RWPE1 (cell line): ENCODE data around the gene TRMO.
"Not testable (repeated sequence)": the region's sequence is repeated elsewhere in the genome, so short reads cannot be mapped to it uniquely, and the experiment has no call there.

Experiments
- CTCF ChIA-PET: fragments of 350-600 bp; sonication (Branson Sonifier 250); formaldehyde crosslinking; extraction: SDS; loops from one replicate; lab custom pipeline; 2021; lab: Yijun Ruan, JAX
- POLR2A ChIA-PET: fragments of 400-600 bp; formaldehyde crosslinking; extraction: SDS; loops from one replicate; lab custom pipeline; 2020; ENCODE audit warnings: antibody characterized with exemption; ENCODE audit not compliant: low non-redundant PET; lab: Yijun Ruan, JAX
- DNase-seq: peaks from one replicate; pipeline ENCODE4 v3.0.0; 2012; ENCODE audit warnings: low spot score
- H3K27ac ChIP-seq: fragments of 450-650 bp; 2 replicates; pipeline ENCODE4 v1.5.1; 2017
- TF ChIP-seq, protein P1 (sequence below): fragments of 450-650 bp; conservative IDR thresholded peaks from 2 replicates; pipeline ENCODE4 v1.5.1; 2017; ENCODE audit warnings: low read depth, mild to moderate bottlenecking

TRMO gene

DNA sequence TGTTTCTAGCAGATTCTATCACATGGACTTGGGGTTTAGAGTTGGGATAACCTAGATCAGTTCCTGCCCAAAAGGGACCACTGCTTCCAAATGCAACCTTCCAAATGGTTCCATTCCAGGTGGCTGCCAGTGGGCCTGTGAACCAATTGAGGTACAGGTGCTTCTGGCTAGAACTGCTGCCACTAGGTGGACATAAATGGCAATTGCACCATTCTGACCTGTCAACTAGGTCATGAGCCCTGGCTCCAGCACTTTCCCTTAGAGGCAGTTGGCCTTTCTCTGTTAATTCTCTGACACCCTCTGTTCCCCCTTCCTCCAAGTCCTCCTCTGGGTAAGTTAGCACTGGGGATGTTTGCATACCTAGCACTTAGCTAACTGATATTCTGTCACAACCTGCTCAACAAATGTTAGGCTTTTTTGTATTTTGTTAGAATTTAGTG lies 32.3 kb upstream of the TRMO start:
- TF ChIP-seq, protein P1, sequence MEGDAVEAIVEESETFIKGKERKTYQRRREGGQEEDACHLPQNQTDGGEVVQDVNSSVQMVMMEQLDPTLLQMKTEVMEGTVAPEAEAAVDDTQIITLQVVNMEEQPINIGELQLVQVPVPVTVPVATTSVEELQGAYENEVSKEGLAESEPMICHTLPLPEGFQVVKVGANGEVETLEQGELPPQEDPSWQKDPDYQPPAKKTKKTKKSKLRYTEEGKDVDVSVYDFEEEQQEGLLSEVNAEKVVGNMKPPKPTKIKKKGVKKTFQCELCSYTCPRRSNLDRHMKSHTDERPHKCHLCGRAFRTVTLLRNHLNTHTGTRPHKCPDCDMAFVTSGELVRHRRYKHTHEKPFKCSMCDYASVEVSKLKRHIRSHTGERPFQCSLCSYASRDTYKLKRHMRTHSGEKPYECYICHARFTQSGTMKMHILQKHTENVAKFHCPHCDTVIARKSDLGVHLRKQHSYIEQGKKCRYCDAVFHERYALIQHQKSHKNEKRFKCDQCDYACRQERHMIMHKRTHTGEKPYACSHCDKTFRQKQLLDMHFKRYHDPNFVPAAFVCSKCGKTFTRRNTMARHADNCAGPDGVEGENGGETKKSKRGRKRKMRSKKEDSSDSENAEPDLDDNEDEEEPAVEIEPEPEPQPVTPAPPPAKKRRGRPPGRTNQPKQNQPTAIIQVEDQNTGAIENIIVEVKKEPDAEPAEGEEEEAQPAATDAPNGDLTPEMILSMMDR, result peak; percentile 88
- H3K27ac ChIP-seq, result no peak overlapping the region
- ChIA-PET CTCF (interaction anchor here (0.6 to 1.5 kb wide), 2 partner anchors 33 to 69 kb away, joined by 3 to 4 read pairs; partner anchors contain the start of gene TRMO), POLR2A (no interaction called here)
- peak; percentile 84 for DNase-seq

DNA sequence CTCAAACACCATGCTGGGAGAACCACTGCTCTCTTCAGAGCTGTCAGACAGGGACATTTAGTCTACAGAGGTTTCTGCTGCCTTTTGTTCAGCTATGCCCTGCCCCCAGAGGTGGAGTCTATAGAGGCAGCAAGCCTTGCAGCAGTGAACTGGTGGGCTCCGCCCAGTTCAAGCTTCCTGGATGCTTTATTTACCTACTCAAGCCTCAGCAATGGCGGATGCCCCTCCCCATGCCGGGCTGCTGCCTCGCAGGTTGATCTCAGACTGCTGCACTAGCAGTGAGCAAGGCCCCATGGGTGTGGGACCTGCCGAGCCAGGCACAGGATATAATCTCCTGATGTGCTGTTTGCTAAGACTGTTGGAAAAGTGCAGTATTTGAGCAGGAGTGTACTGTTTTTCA lies 28.6 kb upstream of the TRMO start:
- CTCF ChIA-PET, result interaction anchor here (0.6 kb wide), 1 partner anchor 19 kb away, joined by 5 read pairs; no protein-coding TSS in a partner anchor
- POLR2A ChIA-PET, H3K27ac ChIP-seq, DNase-seq: not testable (repeated sequence)

DNA sequence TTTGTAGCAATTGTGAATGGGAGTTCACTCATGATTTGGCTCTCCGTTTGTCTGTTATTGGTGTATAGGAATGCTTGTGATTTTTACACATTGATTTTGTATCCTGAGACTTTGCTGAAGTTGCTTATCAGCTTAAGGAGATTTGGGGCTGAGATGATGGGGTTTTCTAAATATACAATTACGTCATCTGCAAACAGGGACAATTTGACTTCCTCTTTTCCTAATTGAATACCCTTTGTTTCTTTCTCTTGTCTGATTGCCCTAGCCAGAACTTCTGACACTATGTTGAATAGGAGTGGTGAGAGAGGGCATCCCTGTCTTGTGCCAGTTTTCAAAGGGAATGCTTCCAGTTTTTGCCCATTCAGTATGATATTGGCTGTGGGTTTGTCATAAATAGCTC lies 24.8 kb upstream of the TRMO start:
- POLR2A ChIA-PET, result not testable (repeated sequence)
- CTCF ChIA-PET, result interaction anchor here (0.9 kb wide), 1 partner anchor 23 kb away, joined by 3 read pairs; no protein-coding TSS in a partner anchor

GRCh38 chr9:97945470-97945869 lies 23.2 kb upstream of the TRMO start:
- DNase-seq, H3K27ac ChIP-seq, POLR2A ChIA-PET, CTCF ChIA-PET: not testable (repeated sequence)

More for the DNA sequence above, 24.8 kb upstream of the TRMO start:
- H3K27ac ChIP-seq, DNase-seq: not testable (repeated sequence)

DNA sequence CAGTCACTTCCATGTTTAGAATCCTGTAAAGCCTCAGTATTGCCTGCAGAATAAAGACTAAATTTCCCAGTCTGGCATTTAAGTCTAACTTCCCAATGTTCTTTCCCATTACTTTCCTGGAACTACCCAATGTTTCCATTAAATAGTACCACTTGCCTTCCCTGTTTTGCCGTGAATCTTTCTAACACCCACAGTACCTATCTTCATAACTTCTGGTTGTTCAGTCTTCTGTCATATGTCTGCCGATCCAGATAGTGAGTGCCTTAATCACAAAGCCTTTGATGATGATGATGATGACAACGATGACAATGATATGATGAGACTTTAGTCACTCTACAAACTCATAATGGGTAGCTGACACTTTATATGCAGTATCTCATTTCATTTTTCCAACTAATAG lies 22.3 kb upstream of the TRMO start:
- CTCF ChIA-PET, result interaction anchor here (0.7 kb wide), 1 partner anchor 61 kb away, joined by 3 read pairs; no protein-coding TSS in a partner anchor
- TF ChIP-seq, protein P1, result no peak
- no peak overlapping the region for H3K27ac ChIP-seq
- no peak for DNase-seq
- POLR2A ChIA-PET, result no interaction called here

- no peak overlapping the region for H3K27ac ChIP-seq
- no peak for DNase-seq
- ChIA-PET POLR2A (no interaction called here), CTCF (no interaction called here)
- TF ChIP-seq, protein P1, result no peak
These were observed 21.1 kb upstream of the TRMO start for GRCh38 chr9:97943308-97943855.

GRCh38 chr9:97941323-97941722 lies 19.0 kb upstream of the TRMO start:
- ChIA-PET CTCF (interaction anchor here (0.6 kb wide), 1 partner anchor 245 kb away, joined by 3 read pairs; no protein-coding TSS in a partner anchor), POLR2A (no interaction called here)

GRCh38 chr9:97940741-97941140 lies 18.4 kb upstream of the TRMO start:
- DNase-seq, result no peak
- no peak overlapping the region for H3K27ac ChIP-seq
- CTCF ChIA-PET, result no interaction called here
- TF ChIP-seq, protein P1, result no peak
- POLR2A ChIA-PET, result no interaction called here

More at GRCh38 chr9:97941323-97941722, 19.0 kb upstream of the TRMO start:
- TF ChIP-seq, protein P1, result no peak
- no peak overlapping the region for H3K27ac ChIP-seq
- DNase-seq, result no peak
